Astrocyte (in vitro differentiated cells and primary cell): ENCODE data around the gene MTMR6. TPM values are rescaled to one million over a fixed set of nuclear protein-coding genes. Genes with fewer than 3 reads are reported as not detected.

ENCODE experiments used
- DNase-seq: peaks from one replicate; pipeline ENCODE4 v3.0.0-alpha.2; 2010; ENCODE audit warnings: low read depth
- FAIRE-seq: peaks from 2 replicates; lab custom pipeline; 2011; peaks lifted over from hg19 to GRCh38; lab: Jason Lieb, UNC
- H2AFZ ChIP-seq: 2 replicates; pipeline ENCODE4 v1.6.0; 2012; ENCODE audit warnings: low read depth, low read length, inconsistent platforms
- H3K27ac ChIP-seq: 2 replicates; pipeline ENCODE4 v1.5.1; 2011; ENCODE audit warnings: low read depth, low read length, inconsistent platforms
- H3K27me3 ChIP-seq: 2 replicates; pipeline ENCODE4 v1.6.0; 2011; ENCODE audit warnings: low read length, inconsistent platforms; ENCODE audit not compliant: insufficient read depth
- H3K36me3 ChIP-seq: 2 replicates; pipeline ENCODE4 v1.5.1; 2011; ENCODE audit warnings: low read length, inconsistent platforms; ENCODE audit not compliant: insufficient read depth
- H3K4me1 ChIP-seq: 2 replicates; pipeline ENCODE4 v1.5.1; 2011; ENCODE audit warnings: low read length, inconsistent platforms; ENCODE audit not compliant: insufficient read depth
- H3K4me2 ChIP-seq: 2 replicates; pipeline ENCODE4 v1.6.0; 2012; ENCODE audit warnings: low read length, inconsistent platforms
- H3K4me3 ChIP-seq: 2 replicates; pipeline ENCODE4 v1.5.1; 2011; ENCODE audit warnings: low read depth, mild to moderate bottlenecking, low read length, inconsistent platforms; ENCODE audit not compliant: insufficient read depth
- H3K79me2 ChIP-seq: 2 replicates; pipeline ENCODE4 v1.6.0; 2012; ENCODE audit warnings: mild to moderate bottlenecking, low read length, inconsistent platforms; ENCODE audit not compliant: insufficient read depth
- H3K9ac ChIP-seq: 2 replicates; pipeline ENCODE4 v1.6.0; 2012; ENCODE audit warnings: mild to moderate bottlenecking, low read length, inconsistent platforms
- H3K9me3 ChIP-seq: 2 replicates; pipeline ENCODE4 v1.5.1; 2012; ENCODE audit warnings: low read depth, mild to moderate bottlenecking, low read length, inconsistent platforms; ENCODE audit not compliant: insufficient read depth
- H4K20me1 ChIP-seq: 2 replicates; pipeline ENCODE4 v1.6.0; 2012; ENCODE audit warnings: low read length, inconsistent platforms; ENCODE audit not compliant: insufficient read depth
- H3K27ac Mint-ChIP-seq: one replicate; pipeline ENCODE4 v1.8.0; 2021; ENCODE audit warnings: mild to moderate bottlenecking, mixed read lengths; ENCODE audit not compliant: unreplicated experiment
- H3K27me3 Mint-ChIP-seq: one replicate; pipeline ENCODE4 v1.8.0; 2021; ENCODE audit warnings: low read depth, mixed read lengths; ENCODE audit not compliant: unreplicated experiment
- H3K36me3 Mint-ChIP-seq: one replicate; pipeline ENCODE4 v1.8.0; 2021; ENCODE audit warnings: low read depth, mixed read lengths; ENCODE audit not compliant: unreplicated experiment
- H3K4me1 Mint-ChIP-seq: one replicate; pipeline ENCODE4 v1.8.0; 2021; ENCODE audit warnings: low read depth, mixed read lengths; ENCODE audit not compliant: unreplicated experiment
- H3K4me3 Mint-ChIP-seq: one replicate; pipeline ENCODE4 v1.8.0; 2021; ENCODE audit warnings: mild to moderate bottlenecking, moderate library complexity, mixed read lengths; ENCODE audit not compliant: unreplicated experiment
- H3K9me3 Mint-ChIP-seq: one replicate; pipeline ENCODE4 v1.8.0; 2021; ENCODE audit warnings: mild to moderate bottlenecking, mixed read lengths; ENCODE audit not compliant: unreplicated experiment
- CTCF ChIP-seq: IDR thresholded peaks from 2 replicates; pipeline ENCODE4 v1.5.1; 2011; ENCODE audit warnings: low read depth, mild to moderate bottlenecking, inconsistent platforms, low read length, moderate library complexity; ENCODE audit not compliant: insufficient read depth
- EZH2 ChIP-seq: IDR thresholded peaks from 2 replicates; pipeline ENCODE4 v1.6.1; 2012; ENCODE audit warnings: mild to moderate bottlenecking, low read length, inconsistent platforms; ENCODE audit not compliant: insufficient read depth
- total RNA-seq: library from RNA; stranded (reverse); gene quantifications from 2 replicates; pipeline ENCODE4 v1.2.1, GENCODE V29; 2021

The MTMR6 gene
- total RNA-seq, 1 donor from 2014 or later = 18.5 TPM

GRCh38 chr13:25291691-25292090 lies 4.4 kb upstream of the MTMR6 start:
- no peaks in the 10 kb centered on the region for H3K9me3 ChIP-seq
- H3K27ac ChIP-seq = no peak overlapping the region
- Mint-ChIP-seq H3K27me3 (no peaks in the 10 kb centered on the region), H3K4me3 (no peak overlapping the region), H3K9me3 (no peaks in the 10 kb centered on the region), H3K4me1 (no peaks in the 10 kb centered on the region), H3K36me3 (no peaks in the 10 kb centered on the region), H3K27ac (no peak overlapping the region)
- FAIRE-seq = no peak
- H3K4me3 ChIP-seq = no peak overlapping the region
- no peak for DNase-seq
- TF ChIP-seq EZH2 (no peak), CTCF (no peak)
- H3K27me3 ChIP-seq = peaks cover 13% of the 10 kb centered on the region
- H3K79me2 ChIP-seq = peaks cover 6% of the 10 kb centered on the region
- H3K36me3 ChIP-seq = no peaks in the 10 kb centered on the region
- no peaks in the 10 kb centered on the region for H3K4me1 ChIP-seq
- no peaks in the 10 kb centered on the region for H4K20me1 ChIP-seq
- no peak overlapping the region for H3K9ac ChIP-seq
- no peak overlapping the region for H2AFZ ChIP-seq
- H3K4me2 ChIP-seq = no peak overlapping the region

GRCh38 chr13:25288966-25289365 lies 1.7 kb upstream of the MTMR6 start:
- Histone ChIP-seq H2AFZ (no peak overlapping the region), H3K4me3 (no peak overlapping the region), H3K4me2 (no peak overlapping the region), H3K9me3 (no peaks in the 10 kb centered on the region), H3K27me3 (peaks cover 4% of the 10 kb centered on the region), H3K4me1 (no peaks in the 10 kb centered on the region), H3K79me2 (peaks cover 33% of the 10 kb centered on the region), H3K9ac (no peak overlapping the region), H3K36me3 (no peaks in the 10 kb centered on the region), H4K20me1 (peaks cover 4% of the 10 kb centered on the region), H3K27ac (no peak overlapping the region)
- TF ChIP-seq EZH2 (no peak), CTCF (no peak)
- no peak for DNase-seq
- no peaks in the 10 kb centered on the region for H3K9me3 Mint-ChIP-seq
- H3K27me3 Mint-ChIP-seq = no peaks in the 10 kb centered on the region
- H3K27ac Mint-ChIP-seq = no peak overlapping the region
- no peaks in the 10 kb centered on the region for H3K36me3 Mint-ChIP-seq
- peaks cover 2% of the 10 kb centered on the region for H3K4me1 Mint-ChIP-seq
- H3K4me3 Mint-ChIP-seq = no peak overlapping the region
- no peak for FAIRE-seq

GRCh38 chr13:25286308-25286968 lies 850 bp downstream of the MTMR6 start:
- H3K9me3 ChIP-seq = no peaks in the 10 kb centered on the region
- H3K36me3 Mint-ChIP-seq = peaks cover 1% of the 10 kb centered on the region
- H3K79me2 ChIP-seq = peaks cover 57% of the 10 kb centered on the region
- peak overlapping the region; percentile 96 for H3K4me2 ChIP-seq
- no peaks in the 10 kb centered on the region for H3K36me3 ChIP-seq
- H2AFZ ChIP-seq = peak overlapping the region; percentile 98
- H3K27me3 ChIP-seq = peaks cover 3% of the 10 kb centered on the region
- H3K27ac ChIP-seq = peak overlapping the region; percentile 91
- H3K4me3 ChIP-seq = peak overlapping the region; percentile 98
- H3K4me1 ChIP-seq = no peaks in the 10 kb centered on the region
- H3K4me1 Mint-ChIP-seq = peaks cover 6% of the 10 kb centered on the region
- DNase-seq (peak; percentile 42), FAIRE-seq (peak; percentile 45)
- no peaks in the 10 kb centered on the region for H3K27me3 Mint-ChIP-seq
- H3K27ac Mint-ChIP-seq = peak overlapping the region; percentile 87
- H3K9me3 Mint-ChIP-seq = no peaks in the 10 kb centered on the region
- no peak for TF ChIP-seq CTCF
- TF ChIP-seq EZH2 = no peak
- H3K4me3 Mint-ChIP-seq = peak overlapping the region; percentile 99
- peaks cover 15% of the 10 kb centered on the region for H4K20me1 ChIP-seq
- H3K9ac ChIP-seq = peak overlapping the region; percentile 98
